Left renal cortex interstitium (tissue), 4 donors: Measurements from ENCODE around the gene KCNQ1. TPM values are rescaled to one million over a fixed set of nuclear protein-coding genes. Genes with fewer than 3 reads are reported as not detected.

Experiments used
- DNase-seq, 4 donors: peaks; one replicate each; pipeline ENCODE4 v3.0.0-alpha.2; 2013; ENCODE audit warnings: low read depth in 4 of 4, low spot score in 2 of 4, missing footprints in 1 of 4
- polyA plus RNA-seq, 4 donors: library from polyadenylated mRNA; unstranded; fragments of 120-200 nt; gene quantifications; one replicate each; pipeline ENCODE4 v1.2.1, GENCODE V29; 2013; ENCODE audit not compliant: insufficient read length in 4 of 4

KCNQ1 gene
- polyA plus RNA-seq, 4 donors: 10.4 to 14.8 (median 13.1) TPM

- no peak for DNase-seq
Measured at GRCh38 chr11:2690596-2691354, 246.0 kb downstream of the KCNQ1 start.

- DNase-seq: no peak
Measured at GRCh38 chr11:2691355-2691761, 246.6 kb downstream of the KCNQ1 start.

- DNase-seq: no peak
Measured at GRCh38 chr11:2691991-2692875, 247.4 kb downstream of the KCNQ1 start.

GRCh38 chr11:2693271-2694261, 248.8 kb downstream of the KCNQ1 start:
- no peak for DNase-seq

- DNase-seq: no peak
Measured at GRCh38 chr11:2694495-2694894, 249.7 kb downstream of the KCNQ1 start.

GRCh38 chr11:2694995-2695939, 250.5 kb downstream of the KCNQ1 start:
- DNase-seq: no peak

GRCh38 chr11:2696455-2696854, 251.6 kb downstream of the KCNQ1 start:
- DNase-seq: no peak

GRCh38 chr11:2697866-2698265, 253.1 kb downstream of the KCNQ1 start:
- DNase-seq: no peak

GRCh38 chr11:2698386-2699184, 253.8 kb downstream of the KCNQ1 start:
- no peak for DNase-seq

- no peak for DNase-seq
Measured at GRCh38 chr11:2699185-2699530, 254.3 kb downstream of the KCNQ1 start.

GRCh38 chr11:2699531-2700414, 255.0 kb downstream of the KCNQ1 start, which contains the start of gene KCNQ1OT1:
TSS of gene KCNQ1OT1 (minus strand) at chr11:2699994.
- DNase-seq: peak in 3 of 4 donors; percentile 72 to 83 (median 82)

- DNase-seq: no peak
Measured at GRCh38 chr11:2700415-2701211, 255.8 kb downstream of the KCNQ1 start.

- DNase-seq: no peak
Measured at GRCh38 chr11:2701230-2701629, 256.4 kb downstream of the KCNQ1 start.

GRCh38 chr11:2701898-2702434, 257.2 kb downstream of the KCNQ1 start:
- no peak for DNase-seq

GRCh38 chr11:2702771-2703362, 258.1 kb downstream of the KCNQ1 start:
- DNase-seq: no peak
